HepG2 (cell line): ENCODE data around the gene TMEM176A.

ENCODE experiments used
- CTCF ChIP-seq: sonication (generic); formaldehyde crosslinking; IDR thresholded peaks from 2 replicates; pipeline ENCODE4 v1.5.0; 2020; ENCODE audit warnings: mild to moderate bottlenecking, missing genetic modification reagents, moderate library complexity
- HINFP ChIP-seq: sonication (generic); formaldehyde crosslinking; IDR thresholded peaks from 2 replicates; pipeline ENCODE4 v1.4.0; 2020; ENCODE audit warnings: low read depth, mild to moderate bottlenecking, missing genetic modification reagents
- NFE2L2 ChIP-seq: fragments of 150-350 bp; IDR thresholded peaks from 2 replicates; pipeline ENCODE4 v1.6.1; 2014; ENCODE audit warnings: low read length
- NRL ChIP-seq: sonication (generic); formaldehyde crosslinking; IDR thresholded peaks from 2 replicates; pipeline ENCODE4 v1.5.0; 2020; ENCODE audit warnings: missing genetic modification reagents, mild to moderate bottlenecking, moderate library complexity, borderline replicate concordance
- SETDB1 ChIP-seq: sonication (generic); formaldehyde crosslinking; IDR thresholded peaks from 2 replicates; pipeline ENCODE4 v1.5.1; 2020; ENCODE audit warnings: missing genetic modification reagents, mild to moderate bottlenecking, borderline replicate concordance
- SMAD1 ChIP-seq: sonication (generic); formaldehyde crosslinking; IDR thresholded peaks from 2 replicates; pipeline ENCODE4 v1.4.0; 2020; ENCODE audit warnings: missing genetic modification reagents, low read depth, mild to moderate bottlenecking, borderline replicate concordance
- ZNF619 ChIP-seq: sonication (generic); formaldehyde crosslinking; IDR thresholded peaks from 2 replicates; pipeline ENCODE4 v1.4.0; 2020; ENCODE audit warnings: mild to moderate bottlenecking, missing genetic modification reagents

- TF ChIP-seq SMAD1 (CRISPR knock-in tag) (no peak), ZNF619 (CRISPR knock-in tag) (no peak), NRL (CRISPR knock-in tag) (no peak), CTCF (no peak), NFE2L2 (no peak), HINFP (no peak), SETDB1 (no peak)
Measured at GRCh38 chr7:150804802-150805201, 4.2 kb downstream of the TMEM176A start.
